Erythroblast (primary cell): ENCODE measurements around the gene PIAS1.

Experiments used
- GATA1 ChIP-seq: IDR thresholded peaks from 2 replicates; pipeline ENCODE4 v1.6.1; 2011; ENCODE audit warnings: low read depth, mild to moderate bottlenecking, control low read depth, low read length, moderate library complexity
- POLR2A ChIP-seq: IDR thresholded peaks from 2 replicates; pipeline ENCODE4 v1.6.1; 2011; ENCODE audit warnings: mild to moderate bottlenecking, low read length

DNA sequence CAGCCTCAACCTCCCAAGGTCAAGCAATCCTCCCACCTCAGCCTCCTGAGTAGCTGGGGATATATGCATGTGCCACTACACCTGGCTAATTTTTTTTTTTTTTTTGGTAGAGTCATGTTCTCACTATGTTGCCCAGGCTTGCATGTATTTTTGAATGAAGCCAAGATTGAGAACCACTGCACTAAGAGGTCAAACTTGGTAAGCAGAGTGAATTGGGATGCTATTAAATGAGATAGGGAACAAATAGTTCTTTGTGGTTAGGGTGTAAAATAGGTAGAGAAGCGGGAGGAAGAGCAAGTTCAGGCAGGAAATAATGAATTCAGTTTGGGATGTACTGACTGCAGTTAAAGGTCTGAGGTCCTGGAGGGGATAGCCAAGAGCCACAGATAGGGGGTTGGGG is 39.9 kb upstream of the PIAS1 start:
- TF ChIP-seq POLR2A (no peak), GATA1 (no peak)
